H9 (cell line): Measurements from ENCODE around the gene NOS1AP. TPM values are rescaled to one million over a fixed set of nuclear protein-coding genes. Genes with fewer than 3 reads are reported as not detected.

Source experiments
- DNase-seq: peaks from one replicate; pipeline ENCODE4 v3.0.0-alpha.2; 2017
- H2AFZ ChIP-seq: one replicate; pipeline ENCODE4 v1.6.1; 2013; ENCODE audit warnings: mild to moderate bottlenecking, low read length, control low read depth, moderate library complexity
- H2AK5ac ChIP-seq: 2 replicates; pipeline ENCODE4 v1.6.1; 2013; ENCODE audit warnings: low read length, control low read depth, mixed read lengths; ENCODE audit not compliant: insufficient read length
- H2BK120ac ChIP-seq: one replicate; pipeline ENCODE4 v1.6.1; 2013; ENCODE audit warnings: low read depth, mild to moderate bottlenecking, low read length, control low read depth, inconsistent platforms; ENCODE audit not compliant: poor library complexity, severe bottlenecking
- H2BK12ac ChIP-seq: 2 replicates; pipeline ENCODE4 v1.6.1; 2013; ENCODE audit warnings: low read length, control low read depth, mixed read lengths, low read depth; ENCODE audit not compliant: insufficient read length
- H2BK15ac ChIP-seq: 2 replicates; pipeline ENCODE4 v1.6.1; 2013; ENCODE audit warnings: low read depth, low read length, control low read depth
- H2BK20ac ChIP-seq: one replicate; pipeline ENCODE4 v1.6.1; 2013; ENCODE audit warnings: low read depth, mild to moderate bottlenecking, low read length, control low read depth, inconsistent platforms; ENCODE audit not compliant: poor library complexity, severe bottlenecking
- H2BK5ac ChIP-seq: 2 replicates; pipeline ENCODE4 v1.6.1; 2013; ENCODE audit warnings: low read length, control low read depth, mixed read lengths; ENCODE audit not compliant: insufficient read length
- H3K14ac ChIP-seq: 2 replicates; pipeline ENCODE4 v1.6.1; 2013; ENCODE audit warnings: low read length, control low read depth; ENCODE audit not compliant: insufficient read depth
- H3K18ac ChIP-seq: 2 replicates; pipeline ENCODE4 v1.6.1; 2013; ENCODE audit warnings: low read depth, mild to moderate bottlenecking, mixed read lengths, low read length, control low read depth; ENCODE audit not compliant: insufficient read length
- H3K23ac ChIP-seq: 2 replicates; pipeline ENCODE4 v1.6.1; 2013; ENCODE audit warnings: low read length, control low read depth, mixed read lengths, low read depth; ENCODE audit not compliant: insufficient read length
- H3K23me2 ChIP-seq: 2 replicates; pipeline ENCODE4 v1.6.1; 2013; ENCODE audit warnings: low read depth, mild to moderate bottlenecking, mixed read lengths, low read length, control low read depth; ENCODE audit not compliant: insufficient read length, poor library complexity, severe bottlenecking
- H3K27ac ChIP-seq: 2 replicates; pipeline ENCODE4 v1.5.1; 2013; ENCODE audit warnings: low read length, control low read depth, mixed read lengths, low read depth; ENCODE audit not compliant: insufficient read length
- H3K27me3 ChIP-seq: 2 replicates; pipeline ENCODE4 v1.6.1; 2013; ENCODE audit warnings: low read length, control low read depth, inconsistent platforms; ENCODE audit not compliant: insufficient read depth
- H3K4ac ChIP-seq: 2 replicates; pipeline ENCODE4 v1.6.1; 2013; ENCODE audit warnings: low read depth, mild to moderate bottlenecking, control low read depth, inconsistent platforms, low read length, moderate library complexity
- H3K4me1 ChIP-seq: 2 replicates; pipeline ENCODE4 v1.6.1; 2013; ENCODE audit warnings: low read length, control low read depth, inconsistent platforms; ENCODE audit not compliant: insufficient read depth
- H3K4me2 ChIP-seq: 2 replicates; pipeline ENCODE4 v1.6.1; 2013; ENCODE audit warnings: low read length, control low read depth, mixed read lengths; ENCODE audit not compliant: insufficient read length, insufficient read depth
- H3K56ac ChIP-seq: 2 replicates; pipeline ENCODE4 v1.6.1; 2013; ENCODE audit warnings: low read depth, mild to moderate bottlenecking, mixed read lengths, low read length, control low read depth; ENCODE audit not compliant: insufficient read length
- H3K79me1 ChIP-seq: 2 replicates; pipeline ENCODE4 v1.6.1; 2013; ENCODE audit warnings: low read depth, mild to moderate bottlenecking, moderate library complexity, low read length, control low read depth, inconsistent platforms; ENCODE audit not compliant: insufficient read depth, poor library complexity, severe bottlenecking
- H3K79me2 ChIP-seq: 2 replicates; pipeline ENCODE4 v1.6.1; 2013; ENCODE audit warnings: low read length, control low read depth, inconsistent platforms; ENCODE audit not compliant: insufficient read depth
- H3K9ac ChIP-seq: 2 replicates; pipeline ENCODE4 v1.6.1; 2013; ENCODE audit warnings: low read length, control low read depth, mixed read lengths; ENCODE audit not compliant: insufficient read length; ENCODE audit errors: extremely low read depth
- H3K9me3 ChIP-seq: one replicate; pipeline ENCODE4 v1.6.1; 2013; ENCODE audit warnings: low read depth, low read length, inconsistent platforms; ENCODE audit not compliant: control insufficient read depth
- H3T11ph ChIP-seq: one replicate; pipeline ENCODE4 v1.6.1; 2013; ENCODE audit warnings: mild to moderate bottlenecking, low read length, control low read depth, inconsistent platforms
- H4K20me1 ChIP-seq: one replicate; pipeline ENCODE4 v1.6.1; 2013; ENCODE audit not compliant: control insufficient read depth, insufficient read length, insufficient read depth
- H4K5ac ChIP-seq: 2 replicates; pipeline ENCODE4 v1.6.1; 2013; ENCODE audit warnings: low read depth, mild to moderate bottlenecking, mixed read lengths, low read length, control low read depth; ENCODE audit not compliant: insufficient read length
- H4K8ac ChIP-seq: replicated peaks from 2 replicates; pipeline ENCODE4 v1.6.1; 2013; ENCODE audit warnings: low read length, control low read depth, mixed read lengths, low read depth; ENCODE audit not compliant: insufficient read length
- H4K91ac ChIP-seq: 2 replicates; pipeline ENCODE4 v1.6.1; 2013; ENCODE audit warnings: low read depth, mild to moderate bottlenecking, moderate library complexity, mixed read lengths, low read length, control low read depth; ENCODE audit not compliant: insufficient read length
- H3K27ac Mint-ChIP-seq, 3 experiments: 2 replicates in 2 of 3; 3 replicates in 1 of 3; pipeline ENCODE4 v1.8.0; 2020 to 2021; ENCODE audit warnings: mixed read lengths in 3 of 3, mild to moderate bottlenecking in 1 of 3, moderate library complexity in 1 of 3
- H3K27me3 Mint-ChIP-seq: 2 replicates; pipeline ENCODE4 v1.8.0; 2021; ENCODE audit warnings: low read depth, mild to moderate bottlenecking, moderate library complexity, mixed read lengths
- H3K36me3 Mint-ChIP-seq, 3 experiments: 2 replicates in 2 of 3; 3 replicates in 1 of 3; pipeline ENCODE4 v1.8.0; 2020 to 2021; ENCODE audit warnings: low read depth in 3 of 3, mixed read lengths in 3 of 3; ENCODE audit not compliant: insufficient read depth in 1 of 3
- H3K4me1 Mint-ChIP-seq, 2 experiments: 2 replicates each; pipeline ENCODE4 v1.8.0; 2020; ENCODE audit warnings: mixed read lengths in 2 of 2
- H3K4me3 Mint-ChIP-seq, 2 experiments: 2 replicates in 1 of 2; 3 replicates in 1 of 2; pipeline ENCODE4 v1.8.0; 2020 to 2021; ENCODE audit warnings: mild to moderate bottlenecking in 2 of 2, mixed read lengths in 2 of 2, moderate library complexity in 1 of 2
- H3K9me3 Mint-ChIP-seq, 2 experiments: 2 replicates in 1 of 2; 3 replicates in 1 of 2; pipeline ENCODE4 v1.8.0; 2020; ENCODE audit warnings: mild to moderate bottlenecking in 2 of 2, mixed read lengths in 2 of 2, moderate library complexity in 1 of 2
- WGBS: extraction: QIAGEN DNeasy Blood & Tissue Kit; methylation state at CpG from one replicate; pipeline ENCODE4 v1.1.7; 2013; ENCODE audit warnings: missing lambda C conversion rate, low lambda C conversion rate, mixed read lengths; ENCODE audit not compliant: insufficient read length; ENCODE audit errors: extremely low coverage; 5-methylcytosine and 5-hydroxymethylcytosine counted together
- total RNA-seq: library from RNA; stranded (reverse); gene quantifications from 2 replicates; pipeline ENCODE4 v1.2.1, GENCODE V29; 2021
- TF ChIP-seq, protein P1 (sequence below): fragments of 200-600 bp; sonication (generic); conservative IDR thresholded peaks from 3 replicates; pipeline ENCODE4 v1.8.0; 2021; ENCODE audit warnings: antibody characterized with exemption, mild to moderate bottlenecking

The NOS1AP gene
- total RNA-seq, 1 experiment from 2014 or later, result 8.4 TPM

GRCh38 chr1:162303004-162303344 is 233.5 kb downstream of the NOS1AP start:
- no peak overlapping the region for H2BK20ac ChIP-seq
- TF ChIP-seq, protein P1, sequence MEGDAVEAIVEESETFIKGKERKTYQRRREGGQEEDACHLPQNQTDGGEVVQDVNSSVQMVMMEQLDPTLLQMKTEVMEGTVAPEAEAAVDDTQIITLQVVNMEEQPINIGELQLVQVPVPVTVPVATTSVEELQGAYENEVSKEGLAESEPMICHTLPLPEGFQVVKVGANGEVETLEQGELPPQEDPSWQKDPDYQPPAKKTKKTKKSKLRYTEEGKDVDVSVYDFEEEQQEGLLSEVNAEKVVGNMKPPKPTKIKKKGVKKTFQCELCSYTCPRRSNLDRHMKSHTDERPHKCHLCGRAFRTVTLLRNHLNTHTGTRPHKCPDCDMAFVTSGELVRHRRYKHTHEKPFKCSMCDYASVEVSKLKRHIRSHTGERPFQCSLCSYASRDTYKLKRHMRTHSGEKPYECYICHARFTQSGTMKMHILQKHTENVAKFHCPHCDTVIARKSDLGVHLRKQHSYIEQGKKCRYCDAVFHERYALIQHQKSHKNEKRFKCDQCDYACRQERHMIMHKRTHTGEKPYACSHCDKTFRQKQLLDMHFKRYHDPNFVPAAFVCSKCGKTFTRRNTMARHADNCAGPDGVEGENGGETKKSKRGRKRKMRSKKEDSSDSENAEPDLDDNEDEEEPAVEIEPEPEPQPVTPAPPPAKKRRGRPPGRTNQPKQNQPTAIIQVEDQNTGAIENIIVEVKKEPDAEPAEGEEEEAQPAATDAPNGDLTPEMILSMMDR, result no peak
- no peak overlapping the region for H2BK15ac ChIP-seq
- no peaks in the 10 kb centered on the region for H3K27me3 Mint-ChIP-seq
- no peak overlapping the region for H2AFZ ChIP-seq
- peaks cover 2 to 3% of the 10 kb centered on the region in 2 experiments; a peak in 3 of 5 replicates for H3K9me3 Mint-ChIP-seq
- no peak overlapping the region for H4K91ac ChIP-seq
- WGBS, result no CpG with 5 or more reads among the region's 3 CpGs
- no peak overlapping the region for H4K8ac ChIP-seq
- no peak overlapping the region for H2BK12ac ChIP-seq
- no peak overlapping the region for H3K9ac ChIP-seq
- H2BK5ac ChIP-seq, result no peak overlapping the region
- no peak overlapping the region for H3K4me3 Mint-ChIP-seq
- no peak overlapping the region; a peak in 1 of 7 replicates for H3K27ac Mint-ChIP-seq
- no peaks in the 10 kb centered on the region for H3K79me2 ChIP-seq
- H2AK5ac ChIP-seq, result no peak overlapping the region
- H3K27me3 ChIP-seq, result no peaks in the 10 kb centered on the region
- no peaks in the 10 kb centered on the region for H4K20me1 ChIP-seq
- peaks cover 14 to 18% of the 10 kb centered on the region in 2 experiments for H3K4me1 Mint-ChIP-seq
- H3K18ac ChIP-seq, result no peak overlapping the region
- H3K79me1 ChIP-seq, result no peaks in the 10 kb centered on the region
- H3K4ac ChIP-seq, result no peak overlapping the region
- H4K5ac ChIP-seq, result no peak overlapping the region
- no peaks in the 10 kb centered on the region for H3K9me3 ChIP-seq
- DNase-seq, result no peak
- H3K23me2 ChIP-seq, result no peaks in the 10 kb centered on the region
- no peak overlapping the region for H3K56ac ChIP-seq
- no peak overlapping the region for H3T11ph ChIP-seq
- no peak overlapping the region for H3K4me2 ChIP-seq
- H3K27ac ChIP-seq, result no peak overlapping the region
- no peak overlapping the region for H2BK120ac ChIP-seq
- no peak overlapping the region for H3K23ac ChIP-seq
- peaks cover 5% of the 10 kb centered on the region; the same call in 1 of the 2 replicates for H3K4me1 ChIP-seq
- peaks cover 2 to 9% (median 7%) of the 10 kb centered on the region in 3 experiments; a peak in 6 of 7 replicates for H3K36me3 Mint-ChIP-seq
- no peak overlapping the region for H3K14ac ChIP-seq
